GM21360 (cell line): ENCODE results near the gene PIK3C3.

Source experiments
- ATAC-seq: cut with Tn5 transposase; IDR thresholded peaks from one replicate; pipeline ENCODE4 v1.9.1; 2021; ENCODE audit warnings: mild to moderate bottlenecking, moderate library complexity; ENCODE audit not compliant: unreplicated experiment

Gene PIK3C3

DNA sequence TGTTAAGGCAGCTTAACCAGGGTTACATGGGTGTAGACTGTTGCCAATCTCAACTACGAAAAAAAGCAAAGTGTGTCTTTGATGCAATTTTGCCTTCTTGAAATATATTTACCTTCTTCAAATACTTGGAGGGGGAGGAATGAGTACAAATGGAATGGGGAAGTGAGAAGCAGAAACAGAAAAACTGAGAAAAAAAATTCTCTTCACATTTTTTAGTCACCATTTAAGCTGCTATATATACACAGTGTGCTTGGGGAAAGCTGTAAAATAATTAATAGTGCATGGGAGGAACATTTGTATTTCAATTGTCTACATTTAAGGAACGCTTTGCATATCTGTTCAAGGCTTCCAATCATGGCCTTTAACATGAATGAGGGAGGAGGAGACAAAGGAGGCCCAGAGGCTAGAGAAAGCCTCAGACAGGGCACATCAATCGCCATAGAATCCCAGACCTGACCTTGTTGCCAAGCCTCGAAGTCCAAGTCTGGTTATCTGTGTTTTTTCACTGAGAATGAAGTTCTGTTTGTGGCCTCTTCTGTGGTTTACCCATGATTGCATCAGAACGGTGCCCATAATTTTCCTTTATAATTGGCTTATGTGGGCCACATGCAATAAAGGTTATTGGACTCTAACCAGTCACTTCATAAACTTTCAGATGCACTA lies 158.6 kb downstream of the PIK3C3 start:
- peak; percentile 58 for ATAC-seq

DNA sequence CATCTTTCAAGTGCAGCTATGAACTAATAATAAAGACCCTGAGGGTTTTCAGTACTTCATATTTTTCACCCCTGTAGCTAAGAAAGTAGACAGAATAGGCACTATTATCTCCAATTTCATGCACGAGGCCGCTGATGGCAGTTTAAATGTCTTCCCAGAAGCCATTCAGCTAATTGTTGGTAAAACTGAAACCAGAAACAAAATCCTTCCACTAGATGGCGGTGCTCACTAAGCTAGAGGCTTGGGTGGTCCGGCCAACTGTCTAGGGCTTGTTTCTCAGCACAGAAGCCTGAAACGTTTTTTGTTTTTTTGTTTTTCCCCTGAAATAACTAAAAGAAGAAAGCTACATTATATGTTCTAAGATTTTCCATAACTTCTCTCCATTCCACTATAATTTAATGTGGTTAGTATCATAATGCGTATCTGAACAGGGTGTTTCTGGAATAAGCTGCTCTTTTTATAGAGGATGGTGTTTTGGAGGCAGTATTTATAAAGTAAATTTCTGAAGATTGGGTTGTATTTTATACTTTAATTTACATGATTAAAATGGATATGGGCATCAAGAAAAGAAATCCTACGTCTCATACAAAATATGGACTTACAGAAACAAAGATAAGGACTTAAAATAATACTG lies 159.4 kb downstream of the PIK3C3 start:
- peak; percentile 88 for ATAC-seq

DNA sequence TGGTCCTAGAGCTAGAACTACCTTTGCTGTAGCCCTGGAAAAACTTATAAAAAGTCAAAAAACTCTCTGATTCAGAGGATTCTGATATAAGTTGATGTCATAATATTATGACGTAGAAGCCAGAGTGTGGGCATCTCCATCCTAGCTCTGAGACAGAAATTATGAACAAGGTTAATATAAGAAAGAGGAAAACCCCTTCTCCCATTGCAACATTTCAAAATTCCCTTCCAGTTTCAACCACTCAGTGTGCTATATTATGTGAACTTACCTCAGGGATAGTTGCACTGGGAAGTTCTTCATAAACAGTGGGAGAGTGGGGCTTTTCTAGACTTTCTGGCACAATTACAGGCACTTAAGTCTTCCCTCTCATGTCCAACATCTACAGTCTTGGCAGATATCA lies 171.6 kb downstream of the PIK3C3 start:
- ATAC-seq: no peak

DNA sequence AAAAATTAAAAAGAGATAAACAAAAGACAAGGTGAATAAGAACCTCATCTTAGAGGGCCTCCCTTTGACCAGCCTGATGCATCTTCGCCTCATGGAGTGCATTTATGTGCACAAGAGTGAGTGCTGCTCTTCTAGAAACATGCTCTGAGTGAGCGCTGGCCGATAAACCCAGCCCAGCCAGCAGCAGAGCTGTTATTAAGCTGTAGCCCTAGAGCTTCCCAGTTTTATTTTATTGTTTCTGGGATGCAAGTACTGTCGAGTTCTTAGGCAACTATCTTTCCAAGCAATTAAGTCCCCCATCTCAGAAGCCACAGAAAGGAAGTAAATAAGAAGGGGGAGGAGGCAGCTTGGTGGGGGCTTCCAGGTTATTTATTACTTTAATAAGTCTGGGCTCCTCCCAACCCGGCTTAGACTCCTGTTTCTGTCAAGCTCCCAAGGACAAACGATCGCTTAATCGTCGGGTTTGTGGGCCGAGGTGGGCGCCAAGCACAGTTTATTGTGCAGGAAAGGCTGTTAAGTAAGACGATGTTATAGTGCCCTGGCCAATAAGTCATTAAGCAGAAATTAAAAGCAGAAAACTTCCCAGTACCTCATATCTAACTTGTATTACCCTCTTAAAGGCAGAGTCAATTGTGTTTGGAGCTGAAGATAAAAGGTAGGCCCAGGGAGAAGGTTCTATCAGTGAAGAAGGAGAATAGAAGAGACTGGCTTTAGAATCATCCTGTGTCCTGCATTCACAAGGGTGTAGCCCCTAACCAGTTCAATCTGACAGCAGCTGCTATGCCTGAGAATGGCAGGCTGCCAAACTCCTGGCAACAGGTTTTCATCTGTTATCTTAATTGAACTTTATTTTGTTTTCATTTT lies 176.3 kb downstream of the PIK3C3 start:
- ATAC-seq: no peak

DNA sequence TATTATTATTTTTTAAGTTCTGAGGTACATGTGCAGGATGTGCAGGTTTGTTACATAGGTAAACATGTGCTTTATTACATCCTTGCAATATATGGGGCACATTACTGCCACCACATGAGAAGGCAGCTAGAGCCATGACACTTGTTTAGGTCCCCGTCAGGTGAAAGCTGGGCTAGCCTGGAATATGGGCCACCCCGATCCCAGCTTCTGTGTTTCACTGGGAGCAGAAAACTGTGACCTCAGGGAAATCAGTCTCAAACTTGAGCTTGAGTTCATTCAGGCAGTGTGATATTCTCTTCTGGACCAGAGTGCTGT lies 176.9 kb downstream of the PIK3C3 start:
- no peak for ATAC-seq
